H1 (cell line): ENCODE data around the gene LTBP1. TPM values are rescaled to one million over a fixed set of nuclear protein-coding genes. Genes with fewer than 3 reads are reported as not detected.

Experiments used
- BCL11A ChIP-seq, 2 experiments: IDR thresholded peaks; one replicate each; pipeline ENCODE4 v1.6.1; 2011; ENCODE audit warnings: low read depth in 2 of 2, low read length in 2 of 2, mild to moderate bottlenecking in 2 of 2
- BRCA1 ChIP-seq: IDR thresholded peaks from 2 replicates; pipeline ENCODE4 v1.6.1; 2012; ENCODE audit warnings: low read depth, low read length, improper control_type of control experiment
- MAX ChIP-seq: IDR thresholded peaks from 2 replicates; pipeline ENCODE4 v1.6.1; 2012; ENCODE audit warnings: inconsistent platforms
- POU5F1 ChIP-seq: IDR thresholded peaks from 2 replicates; pipeline ENCODE4 v1.6.1; 2011; ENCODE audit warnings: low read depth, mild to moderate bottlenecking, low read length, moderate library complexity
- TBP ChIP-seq: IDR thresholded peaks from 2 replicates; pipeline ENCODE4 v1.6.1; 2011; ENCODE audit warnings: low read depth, low read length, improper control_type of control experiment
- polyA plus RNA-seq, 7 experiments: library from polyadenylated mRNA; depleted of rRNA in 3 of 7; stranded (reverse) in 5 of 7; unstranded in 2 of 7; fragments of >200 nt in 5 of 7; fragments of 200-250 nt in 2 of 7; gene quantifications; 1 replicate in 5 of 7; 2 replicates in 1 of 7; 4 replicates in 1 of 7; pipeline versions ENCODE4 v1.2.1 to v1.2.3, GENCODE V29; 2011 to 2013; ENCODE audit warnings: missing spikeins in 2 of 7, mixed read lengths in 2 of 7
- total RNA-seq: library from RNA; stranded (reverse); fragmentation: NEBNext Ultra II Directional; extraction: Animal tissue kit (Norgen Biotek cat#: 25700); gene quantifications from 2 replicates; pipeline ENCODE4 v1.2.1, GENCODE V29; 2021

LTBP1 gene
- total and polyA plus RNA-seq, 2 of the 8 experiments (the other 6 are each of a cell fraction or from before 2014, with no cell fraction given): 15.4 to 24.7 TPM

GRCh38 chr2:33091541-33092123, 144.9 kb downstream of the LTBP1 start (continued):
- TF ChIP-seq POU5F1 (no peak), MAX (no peak), BCL11A (IDR thresholded peaks at IDR 0.05; ENCODE audit: low read depth in 2 of 2, low read length in 2 of 2) (no peak), BRCA1 (no peak), TBP (no peak)
